AG08395 (cell line): Measurements from ENCODE around the gene CCDC185.

Experiments
- DNase-seq: peaks from one replicate; pipeline ENCODE4 v3.0.0; 2012; ENCODE audit warnings: mixed read lengths, low spot score

Gene CCDC185

DNA sequence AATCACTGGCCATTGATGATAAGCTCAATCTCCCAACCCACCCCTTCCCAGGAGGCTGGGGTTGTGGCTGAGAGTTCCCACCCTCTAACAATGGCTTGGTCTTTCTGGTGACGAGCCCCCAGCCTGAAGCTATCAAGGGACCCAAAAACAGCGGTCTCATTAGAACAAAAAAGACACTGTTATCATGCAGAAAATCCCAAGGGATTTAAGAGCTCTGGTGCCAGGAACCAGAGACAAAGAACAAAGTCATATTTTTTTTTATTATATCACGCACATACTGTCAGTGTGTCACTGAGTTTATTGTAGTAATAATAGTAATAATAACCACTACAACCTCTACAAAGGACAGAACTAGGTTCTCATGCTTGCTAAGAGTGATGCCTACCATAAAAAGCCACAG is 43.9 kb downstream of the CCDC185 start:
- no peak for DNase-seq

DNA sequence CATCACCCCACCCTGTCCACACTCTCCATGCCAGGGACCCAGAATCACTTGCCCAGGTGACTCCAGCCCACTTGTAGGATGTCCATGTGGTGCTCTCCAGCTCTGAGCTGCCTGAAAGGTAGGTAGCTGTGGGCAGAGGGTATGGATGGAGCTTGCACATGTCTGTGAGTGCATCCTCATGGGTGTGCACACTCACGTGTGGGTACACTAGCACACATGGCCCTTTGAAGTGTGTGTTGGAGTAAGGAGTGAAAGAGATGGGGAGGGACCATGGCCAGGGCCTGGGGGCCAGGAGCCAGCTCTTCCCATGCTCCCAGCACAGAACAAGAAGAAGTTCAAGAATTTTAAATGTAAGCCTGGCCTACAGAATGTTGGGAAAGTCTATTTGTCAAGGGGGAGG is 50.2 kb downstream of the CCDC185 start:
- DNase-seq: no peak

- DNase-seq: no peak
Measured at GRCh38 chr1:223444411-223444810, 51.2 kb downstream of the CCDC185 start.
